IMR-90 (cell line): ENCODE measurements around the gene FXYD6. TPM values are rescaled to one million over a fixed set of nuclear protein-coding genes. Genes with fewer than 3 reads are reported as not detected.

Source experiments
- ATAC-seq: fragments of 200-7000 bp; cut with Tn5 transposase; 2 replicates; pipeline ENCODE4 v1.9.1; 2020; ENCODE audit warnings: low read depth, mild to moderate bottlenecking, moderate library complexity
- BruUV-seq: library from RNA; stranded (reverse); fragments of 400-500 nt; replicated peaks from 2 replicates; lab custom pipeline; 2021; lab: Mats Ljungman, UMichigan
- CTCF ChIA-PET: fragments of 300-600 bp; formaldehyde crosslinking; extraction: SDS; loops from one replicate; lab custom pipeline; 2021; ENCODE audit warnings: antibody characterized with exemption; lab: Yijun Ruan, JAX
- POLR2A ChIA-PET: fragments of 300-600 bp; sonication (Branson Sonifier 250); formaldehyde crosslinking; loops from one replicate; lab custom pipeline; 2022; ENCODE audit warnings: antibody characterized with exemption; ENCODE audit not compliant: unreplicated experiment; lab: Charles Lee
- DNase-seq: peaks from one replicate; pipeline ENCODE4 v3.0.0; 2013
- H2AFZ ChIP-seq: replicated peaks from 2 replicates; pipeline ENCODE3; 2013; ENCODE audit warnings: low read length, mild to moderate bottlenecking; ENCODE audit not compliant: poor library complexity
- H2AK5ac ChIP-seq: 2 replicates; pipeline ENCODE4 v1.6.1; 2013; ENCODE audit warnings: low read depth, low read length, inconsistent platforms
- H2AK9ac ChIP-seq: replicated peaks from 2 replicates; pipeline ENCODE3; 2013; ENCODE audit warnings: mild to moderate bottlenecking, low read depth, low read length, moderate library complexity; ENCODE audit not compliant: poor library complexity
- H2BK120ac ChIP-seq: 2 replicates; pipeline ENCODE4 v1.6.1; 2013; ENCODE audit warnings: low read depth, low read length, inconsistent platforms
- H2BK15ac ChIP-seq: 3 replicates; pipeline ENCODE4 v1.6.1; 2013; ENCODE audit warnings: low read depth, low read length, inconsistent platforms
- H2BK20ac ChIP-seq: 2 replicates; pipeline ENCODE4 v1.6.1; 2013; ENCODE audit warnings: low read depth, mild to moderate bottlenecking, inconsistent platforms, low read length, moderate library complexity
- H2BK5ac ChIP-seq: 2 replicates; pipeline ENCODE4 v1.6.1; 2013; ENCODE audit warnings: mild to moderate bottlenecking, low read depth, low read length, inconsistent platforms; ENCODE audit not compliant: poor library complexity, severe bottlenecking
- H3K14ac ChIP-seq: replicated peaks from 2 replicates; pipeline ENCODE4 v1.6.1; 2013; ENCODE audit warnings: low read depth, low read length, inconsistent platforms
- H3K18ac ChIP-seq: 2 replicates; pipeline ENCODE4 v1.6.1; 2013; ENCODE audit warnings: low read depth, low read length, control low read depth
- H3K23ac ChIP-seq: 2 replicates; pipeline ENCODE4 v1.6.1; 2013; ENCODE audit warnings: low read depth, low read length, inconsistent platforms
- H3K27ac ChIP-seq: 2 replicates; pipeline ENCODE4 v1.5.1; 2013; ENCODE audit warnings: mild to moderate bottlenecking, control low read depth, low read length; ENCODE audit not compliant: insufficient read depth
- H3K27me3 ChIP-seq: 2 replicates; pipeline ENCODE4 v1.6.1; 2013; ENCODE audit warnings: low read length; ENCODE audit not compliant: control insufficient read depth, insufficient read depth
- H3K36me3 ChIP-seq: 2 replicates; pipeline ENCODE4 v1.6.1; 2013; ENCODE audit warnings: low read length, mixed read lengths; ENCODE audit not compliant: control insufficient read depth, insufficient read depth
- H3K4ac ChIP-seq: 2 replicates; pipeline ENCODE4 v1.6.1; 2013; ENCODE audit warnings: low read depth, low read length, inconsistent platforms
- H3K4me1 ChIP-seq: 2 replicates; pipeline ENCODE4 v1.6.1; 2013; ENCODE audit warnings: low read length, mixed read lengths; ENCODE audit not compliant: control insufficient read depth, insufficient read depth
- H3K4me2 ChIP-seq: 2 replicates; pipeline ENCODE4 v1.6.1; 2013; ENCODE audit warnings: low read depth, mild to moderate bottlenecking, control low read depth, low read length, moderate library complexity
- H3K4me3 ChIP-seq: 2 replicates; pipeline ENCODE4 v1.5.1; 2013; ENCODE audit warnings: low read depth, mild to moderate bottlenecking, control low read depth, low read length, moderate library complexity; ENCODE audit not compliant: insufficient read depth
- H3K56ac ChIP-seq: 2 replicates; pipeline ENCODE4 v1.6.1; 2013; ENCODE audit warnings: low read length, inconsistent platforms; ENCODE audit not compliant: insufficient read depth; ENCODE audit errors: extremely low read depth
- H3K79me1 ChIP-seq, 2 experiments: 2 replicates each; pipeline ENCODE4 v1.6.1; 2013; ENCODE audit warnings: low read length in 2 of 2, inconsistent platforms in 1 of 2, low read depth in 1 of 2
- H3K9ac ChIP-seq: 2 replicates; pipeline ENCODE4 v1.6.1; 2013; ENCODE audit warnings: low read depth, low read length, control low read depth
- H3K9me1 ChIP-seq: 2 replicates; pipeline ENCODE4 v1.6.1; 2013; ENCODE audit warnings: low read length, inconsistent platforms; ENCODE audit not compliant: insufficient read depth
- H3K9me3 ChIP-seq: 2 replicates; pipeline ENCODE4 v1.6.1; 2013; ENCODE audit warnings: low read length; ENCODE audit not compliant: control insufficient read depth, insufficient read depth
- H4K20me1 ChIP-seq: 2 replicates; pipeline ENCODE4 v1.6.1; 2013; ENCODE audit warnings: low read length, inconsistent platforms; ENCODE audit not compliant: insufficient read depth
- H4K5ac ChIP-seq: 2 replicates; pipeline ENCODE4 v1.6.1; 2013; ENCODE audit warnings: mild to moderate bottlenecking, low read depth, low read length, control low read depth
- H4K8ac ChIP-seq, 2 experiments: 2 replicates each; pipeline ENCODE4 v1.6.1; 2013; ENCODE audit warnings: low read depth in 2 of 2, low read length in 2 of 2, control low read depth in 1 of 2, inconsistent platforms in 1 of 2
- H4K91ac ChIP-seq: 2 replicates; pipeline ENCODE4 v1.6.1; 2013; ENCODE audit warnings: low read depth, low read length, inconsistent platforms; ENCODE audit not compliant: insufficient read depth
- CTCF ChIP-seq: conservative IDR thresholded peaks from 2 replicates; pipeline ENCODE4 v1.5.1; 2012; ENCODE audit warnings: mild to moderate bottlenecking, low read depth, low read length, improper control_type of control experiment
- MAFK ChIP-seq: IDR thresholded peaks from 2 replicates; pipeline ENCODE4 v1.6.1; 2012; ENCODE audit warnings: low read depth, low read length, improper control_type of control experiment
- MAZ ChIP-seq: IDR thresholded peaks from 2 replicates; pipeline ENCODE4 v1.6.1; 2012; ENCODE audit warnings: low read depth, mild to moderate bottlenecking, low read length, improper control_type of control experiment, moderate library complexity, borderline replicate concordance
- POLR2A ChIP-seq: IDR thresholded peaks from 2 replicates; pipeline ENCODE4 v1.6.1; 2012; ENCODE audit warnings: mild to moderate bottlenecking, low read depth, low read length
- RCOR1 ChIP-seq: IDR thresholded peaks from 2 replicates; pipeline ENCODE4 v1.6.1; 2012; ENCODE audit warnings: mild to moderate bottlenecking, low read length, improper control_type of control experiment; ENCODE audit not compliant: insufficient replicate concordance
- RFX5 ChIP-seq: IDR thresholded peaks from 2 replicates; pipeline ENCODE4 v1.8.0; 2012; ENCODE audit warnings: low read depth, mild to moderate bottlenecking, low read length, moderate library complexity
- SMC3 ChIP-seq: fragments of 150-350 bp; IDR thresholded peaks from 2 replicates; pipeline ENCODE4 v1.6.1; 2016; ENCODE audit warnings: low read depth, mild to moderate bottlenecking, antibody characterized with exemption, low read length, moderate library complexity
- WGBS, 2 experiments: methylation state at CpG; one replicate each; pipeline versions ENCODE4 v1.1.5 to v1.1.7; 2013; ENCODE audit warnings: missing lambda C conversion rate in 2 of 2; ENCODE audit not compliant: insufficient read length in 1 of 2; ENCODE audit errors: extremely low coverage in 2 of 2; 5-methylcytosine and 5-hydroxymethylcytosine counted together
- dilution Hi-C: fragments of 300-500 bp; cut with HindIII; formaldehyde crosslinking; loops from one replicate; pipeline ENCODE4 v1.14.3; 2018; ENCODE audit warnings: low sequenced_read_pairs; ENCODE audit not compliant: unreplicated experiment
- in situ Hi-C: fragments of 300-500 bp; cut with MboI; formaldehyde crosslinking; loops from 3 replicates; pipeline ENCODE4 v1.14.3; 2019; ENCODE audit warnings: low sequenced_read_pairs, inconsistent platforms, mixed read lengths
- intact Hi-C: fragments of 100-400 bp; cut with micrococcal nuclease; formaldehyde crosslinking; loops from 2 replicates; pipeline ENCODE4 v1.10.0; 2022
- polyA plus RNA-seq, 3 experiments: library from polyadenylated mRNA; depleted of rRNA; stranded (reverse); fragments of >200 nt; gene quantifications; 2 replicates each; pipeline ENCODE4 v1.2.3, GENCODE V29; 2012; ENCODE audit warnings: low replicate concordance in 1 of 3
- total RNA-seq: library from RNA; depleted of rRNA; stranded (reverse); fragments of >200 nt; gene quantifications from 2 replicates; pipeline ENCODE4 v1.2.3, GENCODE V29; 2012
- TF ChIP-seq, protein P1 (sequence below): fragments of 150-350 bp; IDR thresholded peaks from 2 replicates; pipeline ENCODE4 v1.6.1; 2016; ENCODE audit warnings: low read depth, mild to moderate bottlenecking, low read length, moderate library complexity, borderline replicate concordance

FXYD6 gene
- total and polyA plus RNA-seq, 2 of the 4 experiments (the other 2 are of a cell fraction) = 0.32 TPM; not detected in 1

DNA sequence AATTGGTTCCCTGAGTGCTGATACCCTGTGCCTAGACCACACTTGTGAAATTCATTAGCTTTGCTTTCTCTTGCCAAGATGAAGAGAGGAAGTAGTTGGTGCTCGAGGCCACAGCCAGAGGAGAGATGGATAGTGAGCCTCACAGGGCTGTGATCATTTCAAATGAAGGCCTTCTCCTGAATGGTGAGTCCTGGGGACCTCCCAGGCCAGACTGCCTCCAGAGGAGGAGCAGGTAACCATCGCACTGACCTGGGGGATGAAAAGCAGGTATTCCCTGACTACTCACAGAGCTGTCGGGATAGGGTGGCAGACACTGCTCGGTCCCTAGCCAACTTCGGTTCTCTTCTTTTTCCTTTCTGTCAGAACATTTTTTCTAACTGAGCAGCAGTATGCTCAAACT lies 4.8 kb upstream of the FXYD6 start:
- intact Hi-C loops = no loop called here

More for the DNA sequence above, 4.8 kb upstream of the FXYD6 start:
- dilution Hi-C loops = no loop called here
- H3K9me1 ChIP-seq = no peaks in the 10 kb centered on the region
- no peak overlapping the region for H2BK120ac ChIP-seq
- H2BK20ac ChIP-seq = no peak overlapping the region
- peaks cover 29% of the 10 kb centered on the region for H3K27me3 ChIP-seq
- no peak overlapping the region for H4K91ac ChIP-seq
- no peak overlapping the region for H3K14ac ChIP-seq
- no peak overlapping the region for H2BK5ac ChIP-seq
- ChIA-PET POLR2A (no interaction called here), CTCF (no interaction called here)
- TF ChIP-seq SMC3 (no peak), RCOR1 (no peak), CTCF (no peak), RFX5 (no peak), MAZ (no peak), MAFK (no peak), POLR2A (no peak)
- TF ChIP-seq, protein P1, sequence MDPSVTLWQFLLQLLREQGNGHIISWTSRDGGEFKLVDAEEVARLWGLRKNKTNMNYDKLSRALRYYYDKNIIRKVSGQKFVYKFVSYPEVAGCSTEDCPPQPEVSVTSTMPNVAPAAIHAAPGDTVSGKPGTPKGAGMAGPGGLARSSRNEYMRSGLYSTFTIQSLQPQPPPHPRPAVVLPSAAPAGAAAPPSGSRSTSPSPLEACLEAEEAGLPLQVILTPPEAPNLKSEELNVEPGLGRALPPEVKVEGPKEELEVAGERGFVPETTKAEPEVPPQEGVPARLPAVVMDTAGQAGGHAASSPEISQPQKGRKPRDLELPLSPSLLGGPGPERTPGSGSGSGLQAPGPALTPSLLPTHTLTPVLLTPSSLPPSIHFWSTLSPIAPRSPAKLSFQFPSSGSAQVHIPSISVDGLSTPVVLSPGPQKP = no peak
- no peak overlapping the region for H3K9ac ChIP-seq
- H3K4me2 ChIP-seq = no peak overlapping the region
- H3K23ac ChIP-seq = no peak overlapping the region
- no peak overlapping the region for H2AFZ ChIP-seq
- no peak overlapping the region for H3K4me3 ChIP-seq
- BruUV-seq = no TSS peak
- H3K4ac ChIP-seq = no peak overlapping the region
- in situ Hi-C loops = no loop called here
- H4K20me1 ChIP-seq = no peaks in the 10 kb centered on the region
- H3K56ac ChIP-seq = no peak overlapping the region
- no peaks in the 10 kb centered on the region for H3K79me1 ChIP-seq
- H3K36me3 ChIP-seq = no peaks in the 10 kb centered on the region
- H2AK9ac ChIP-seq = no peak overlapping the region
- ATAC-seq = no peak
- no peak overlapping the region for H2AK5ac ChIP-seq
- WGBS, 2 experiments = no CpG with 5 or more reads among the region's 5 CpGs
- no peaks in the 10 kb centered on the region for H3K9me3 ChIP-seq
- no peak for DNase-seq
- H2BK15ac ChIP-seq = no peak overlapping the region
- H3K27ac ChIP-seq = no peak overlapping the region
- no peak overlapping the region for H4K5ac ChIP-seq
- H3K18ac ChIP-seq = no peak overlapping the region
- no peaks in the 10 kb centered on the region for H3K4me1 ChIP-seq
- no peak overlapping the region for H4K8ac ChIP-seq
